NT2/D1 (cell line): ENCODE data around the gene TSN.
A peak's percentile ranks its signal among the peaks of the same experiment; 100 is the strongest.

Source experiments
- DNase-seq: peaks from one replicate; pipeline ENCODE4 v3.0.0-alpha.2; 2011; ENCODE audit warnings: low read depth, low spot score
- H3K27me3 ChIP-seq: 2 replicates; pipeline ENCODE4 v1.6.0; 2011; ENCODE audit warnings: mild to moderate bottlenecking; ENCODE audit not compliant: insufficient read length, insufficient read depth
- H3K36me3 ChIP-seq: 2 replicates; pipeline ENCODE4 v1.6.1; 2011; ENCODE audit warnings: mild to moderate bottlenecking, low read length, mixed read lengths; ENCODE audit not compliant: insufficient read depth, insufficient read length
- H3K4me1 ChIP-seq: 2 replicates; pipeline ENCODE4 v1.5.1; 2011; ENCODE audit not compliant: insufficient read depth, insufficient read length
- H3K4me3 ChIP-seq: 2 replicates; pipeline ENCODE4 v1.5.1; 2011; ENCODE audit warnings: low read depth; ENCODE audit not compliant: insufficient read length
- H3K9ac ChIP-seq: 2 replicates; pipeline ENCODE4 v1.6.0; 2011; ENCODE audit warnings: low read depth; ENCODE audit not compliant: insufficient read length
- H3K9me3 ChIP-seq: 2 replicates; pipeline ENCODE4 v1.5.1; 2011; ENCODE audit warnings: mild to moderate bottlenecking, low read length; ENCODE audit not compliant: insufficient read depth
- SUZ12 ChIP-seq: IDR thresholded peaks from 2 replicates; pipeline ENCODE4 v1.6.1; 2011; ENCODE audit not compliant: insufficient read length, insufficient read depth; ENCODE audit errors: extremely low read depth
- YY1 ChIP-seq: IDR thresholded peaks from 2 replicates; pipeline ENCODE4 v1.6.1; 2011; ENCODE audit not compliant: insufficient read length, insufficient read depth
- ZNF274 ChIP-seq: IDR thresholded peaks from 2 replicates; pipeline ENCODE4 v1.6.1; 2011; ENCODE audit warnings: mild to moderate bottlenecking, low read depth, low read length

The TSN gene

GRCh38 chr2:121735518-121736074 lies 19.9 kb upstream of the TSN start:
- H3K27me3 ChIP-seq = no peaks in the 10 kb centered on the region
- peak overlapping the region; percentile 97 for H3K9ac ChIP-seq
- H3K9me3 ChIP-seq = no peaks in the 10 kb centered on the region
- H3K36me3 ChIP-seq = peaks cover 46% of the 10 kb centered on the region
- DNase-seq = no peak
- peak overlapping the region; percentile 94 for H3K4me3 ChIP-seq
- TF ChIP-seq ZNF274 = no peak
- TF ChIP-seq SUZ12 = no peak
- TF ChIP-seq YY1 = no peak
- peaks cover 3% of the 10 kb centered on the region for H3K4me1 ChIP-seq

- TF ChIP-seq ZNF274 (no peak), YY1 (no peak), SUZ12 (no peak)
- Histone ChIP-seq H3K9ac (peak overlapping the region; percentile 97), H3K9me3 (no peaks in the 10 kb centered on the region), H3K36me3 (peaks cover 41% of the 10 kb centered on the region), H3K4me3 (peak overlapping the region; percentile 94), H3K4me1 (peaks cover 3% of the 10 kb centered on the region), H3K27me3 (no peaks in the 10 kb centered on the region)
- DNase-seq = no peak
These were observed 19.4 kb upstream of the TSN start for GRCh38 chr2:121736140-121736461.

DNA sequence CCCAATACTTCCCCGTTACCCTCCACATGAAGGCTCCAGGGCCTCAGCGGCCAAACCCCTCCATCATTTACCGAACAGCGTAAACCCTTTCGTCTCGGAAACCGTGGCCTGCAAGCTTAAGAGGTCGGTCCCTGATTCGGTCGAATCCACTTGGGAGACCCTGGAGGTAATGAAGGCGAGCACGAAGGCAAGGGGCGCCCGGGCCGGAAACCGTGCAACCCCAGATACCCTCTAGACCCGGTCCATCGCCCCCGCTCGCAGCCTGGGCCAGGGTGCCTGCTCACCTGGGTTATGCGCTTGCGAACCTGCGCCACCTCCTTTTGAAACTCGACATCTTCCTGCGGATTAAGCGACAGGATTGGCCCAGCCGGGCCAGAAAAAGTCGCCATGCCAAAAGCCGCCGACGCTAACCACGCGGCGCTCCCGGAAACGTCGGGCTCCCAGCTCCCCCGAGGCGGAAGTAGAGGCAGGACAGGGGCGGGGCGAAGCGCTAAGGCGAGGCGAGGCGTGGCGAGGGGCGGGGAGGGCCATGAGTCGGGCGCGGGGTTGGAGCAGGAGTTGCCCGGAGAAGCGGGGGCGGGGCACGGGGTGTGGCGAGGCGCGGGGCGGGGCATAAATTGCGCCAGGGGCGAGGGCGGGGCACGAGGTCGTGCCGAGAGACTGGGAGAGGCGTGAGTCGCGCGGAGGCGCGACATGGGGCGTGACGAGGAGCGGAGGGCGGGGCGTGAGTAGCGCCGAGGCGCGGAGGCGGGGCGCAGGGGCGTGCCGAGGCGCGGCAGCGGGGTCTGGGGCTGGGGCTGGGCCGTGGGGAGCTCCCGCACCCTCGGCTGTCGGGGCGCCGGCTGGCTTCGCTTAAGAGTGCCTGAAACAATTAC lies 18.8 kb upstream of the TSN start, which contains the start of gene NIFK:
Gene NIFK, minus strand, starts transcription at position 414 of the 875 bp plus-strand sequence. Its CDS starts 25 bp downstream, at position 389.
- TF ChIP-seq SUZ12 (no peak), YY1 (no peak), ZNF274 (no peak)
- peak within 1 kb of the TSS; percentile 94 for H3K4me3 ChIP-seq
- H3K4me1 ChIP-seq = peaks cover 3% of the 10 kb centered on the region
- peak within 1 kb of the TSS; percentile 97 for H3K9ac ChIP-seq
- H3K9me3 ChIP-seq = no peaks in the 10 kb centered on the region
- DNase-seq = peak; percentile 96
- H3K36me3 ChIP-seq = peaks cover 35% of the 10 kb centered on the region
- no peaks in the 10 kb centered on the region for H3K27me3 ChIP-seq

DNA sequence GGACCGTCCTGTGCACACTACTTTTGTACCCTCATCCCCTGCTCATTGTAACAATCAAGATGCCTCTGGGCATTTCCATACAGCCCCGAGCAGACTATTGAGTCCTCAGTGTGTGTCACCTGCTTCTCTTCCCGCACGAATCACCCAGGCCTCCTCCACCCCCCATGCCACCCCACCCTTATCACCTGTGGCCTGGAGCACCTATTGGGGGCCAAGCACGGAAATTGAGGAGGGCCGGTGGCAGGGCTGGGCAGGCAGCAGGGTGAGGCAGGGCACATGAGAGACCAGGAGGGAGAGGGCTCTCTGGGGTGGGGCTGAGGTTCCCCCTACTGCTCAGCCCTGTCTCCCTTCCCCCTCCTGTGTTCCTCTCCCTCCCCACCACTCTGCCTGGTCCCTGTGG lies 14.5 kb upstream of the TSN start:
- peaks cover 3% of the 10 kb centered on the region for H3K4me1 ChIP-seq
- H3K36me3 ChIP-seq = no peaks in the 10 kb centered on the region
- H3K4me3 ChIP-seq = no peak overlapping the region
- H3K27me3 ChIP-seq = no peaks in the 10 kb centered on the region
- no peak for TF ChIP-seq SUZ12
- TF ChIP-seq ZNF274 = no peak
- no peak for TF ChIP-seq YY1
- no peak for DNase-seq
- no peak overlapping the region for H3K9ac ChIP-seq
- H3K9me3 ChIP-seq = no peaks in the 10 kb centered on the region

DNA sequence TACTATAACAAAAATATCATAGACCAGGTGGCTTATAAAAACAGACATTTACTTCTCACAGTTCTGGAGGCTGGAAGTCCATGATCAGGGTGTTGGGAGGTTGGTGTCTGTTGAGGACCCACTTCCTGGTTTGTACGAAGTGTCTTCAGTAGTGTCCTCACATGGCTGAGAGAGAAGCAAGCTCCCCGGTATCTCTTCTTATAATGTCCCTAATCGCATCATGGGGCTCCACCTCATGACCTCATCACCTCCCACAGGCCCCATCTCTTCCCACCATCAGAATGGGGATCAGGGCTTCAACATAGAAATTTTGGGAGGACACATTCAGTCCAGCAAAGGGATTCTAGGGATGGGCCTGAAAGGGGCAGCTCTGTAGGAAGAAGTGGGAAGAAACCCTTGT lies 14.0 kb upstream of the TSN start:
- TF ChIP-seq ZNF274 = no peak
- TF ChIP-seq SUZ12 = no peak
- no peak for TF ChIP-seq YY1
- Histone ChIP-seq H3K9ac (no peak overlapping the region), H3K36me3 (no peaks in the 10 kb centered on the region), H3K4me3 (no peak overlapping the region), H3K27me3 (no peaks in the 10 kb centered on the region), H3K4me1 (peaks cover 3% of the 10 kb centered on the region), H3K9me3 (no peaks in the 10 kb centered on the region)
- DNase-seq = no peak

DNA sequence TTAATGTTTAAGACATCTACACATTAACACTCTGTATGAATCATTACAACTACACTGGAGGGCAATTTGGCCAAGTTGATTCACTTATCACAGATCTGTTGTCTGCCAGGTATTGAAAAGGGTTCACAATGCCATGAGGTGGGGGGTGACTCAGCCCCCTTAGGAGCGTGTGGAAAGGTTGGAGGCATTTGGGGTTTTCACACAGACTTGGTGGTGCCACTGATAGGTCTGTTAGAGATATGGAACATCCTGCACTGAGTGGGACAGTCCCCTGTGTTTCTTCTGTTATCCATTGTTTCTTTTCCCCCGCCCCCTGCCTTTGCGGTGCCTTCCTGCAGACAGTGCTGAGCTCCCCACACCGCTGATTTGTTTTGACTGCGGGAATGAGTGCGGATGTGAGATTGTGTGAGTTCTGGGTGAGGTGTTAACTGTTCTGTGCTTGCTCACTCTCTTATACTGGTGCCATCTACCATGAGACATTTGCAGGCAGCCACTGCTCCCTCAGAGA lies 9.3 kb upstream of the TSN start:
- TF ChIP-seq ZNF274 = no peak
- TF ChIP-seq SUZ12 = no peak
- no peak for TF ChIP-seq YY1
- no peak overlapping the region for H3K9ac ChIP-seq
- H3K36me3 ChIP-seq = no peaks in the 10 kb centered on the region
- DNase-seq = no peak
- no peaks in the 10 kb centered on the region for H3K27me3 ChIP-seq
- no peaks in the 10 kb centered on the region for H3K9me3 ChIP-seq
- no peaks in the 10 kb centered on the region for H3K4me1 ChIP-seq
- H3K4me3 ChIP-seq = no peak overlapping the region

- Histone ChIP-seq H3K9me3 (no peaks in the 10 kb centered on the region), H3K4me3 (no peak overlapping the region), H3K9ac (no peak overlapping the region), H3K36me3 (no peaks in the 10 kb centered on the region), H3K27me3 (no peaks in the 10 kb centered on the region), H3K4me1 (no peaks in the 10 kb centered on the region)
- no peak for DNase-seq
- TF ChIP-seq YY1 (no peak), SUZ12 (no peak), ZNF274 (no peak)
These were observed 7.2 kb upstream of the TSN start for GRCh38 chr2:121748202-121748601.
